NB4 (cell line): Measurements from ENCODE around the gene ESM1.
A peak's percentile ranks its signal among the peaks of the same experiment; 100 is the strongest.

Experiments used
- DNase-seq: peaks from one replicate; pipeline ENCODE4 v3.0.0; 2010; ENCODE audit warnings: low read depth
- H3K4me3 ChIP-seq: one replicate; pipeline ENCODE4 v1.5.1; 2011; ENCODE audit warnings: mild to moderate bottlenecking, low read depth, low read length, moderate library complexity
- MYC ChIP-seq: IDR thresholded peaks from 2 replicates; pipeline ENCODE4 v1.6.1; 2011; ENCODE audit warnings: low read depth, low read length
- POLR2A ChIP-seq: IDR thresholded peaks from 2 replicates; pipeline ENCODE4 v1.6.1; 2011; ENCODE audit warnings: mild to moderate bottlenecking; ENCODE audit not compliant: insufficient read length; ENCODE audit errors: extremely low read depth
- TF ChIP-seq, protein P1 (sequence below): IDR thresholded peaks from one replicate; pipeline ENCODE4 v1.5.1; 2012; ENCODE audit warnings: low read depth, low read length
- TF ChIP-seq, protein P2 (sequence below): IDR thresholded peaks from 2 replicates; pipeline ENCODE4 v1.6.1; 2011; ENCODE audit warnings: low read depth, low read length

The ESM1 gene

GRCh38 chr5:54956922-54957321 lies 28.5 kb downstream of the ESM1 start:
- DNase-seq = no peak

GRCh38 chr5:54947187-54947586 lies 38.2 kb downstream of the ESM1 start:
- DNase-seq = no peak
- TF ChIP-seq POLR2A = no peak
- H3K4me3 ChIP-seq = no peak overlapping the region

More at GRCh38 chr5:54956922-54957321, 28.5 kb downstream of the ESM1 start:
- TF ChIP-seq, protein P1, sequence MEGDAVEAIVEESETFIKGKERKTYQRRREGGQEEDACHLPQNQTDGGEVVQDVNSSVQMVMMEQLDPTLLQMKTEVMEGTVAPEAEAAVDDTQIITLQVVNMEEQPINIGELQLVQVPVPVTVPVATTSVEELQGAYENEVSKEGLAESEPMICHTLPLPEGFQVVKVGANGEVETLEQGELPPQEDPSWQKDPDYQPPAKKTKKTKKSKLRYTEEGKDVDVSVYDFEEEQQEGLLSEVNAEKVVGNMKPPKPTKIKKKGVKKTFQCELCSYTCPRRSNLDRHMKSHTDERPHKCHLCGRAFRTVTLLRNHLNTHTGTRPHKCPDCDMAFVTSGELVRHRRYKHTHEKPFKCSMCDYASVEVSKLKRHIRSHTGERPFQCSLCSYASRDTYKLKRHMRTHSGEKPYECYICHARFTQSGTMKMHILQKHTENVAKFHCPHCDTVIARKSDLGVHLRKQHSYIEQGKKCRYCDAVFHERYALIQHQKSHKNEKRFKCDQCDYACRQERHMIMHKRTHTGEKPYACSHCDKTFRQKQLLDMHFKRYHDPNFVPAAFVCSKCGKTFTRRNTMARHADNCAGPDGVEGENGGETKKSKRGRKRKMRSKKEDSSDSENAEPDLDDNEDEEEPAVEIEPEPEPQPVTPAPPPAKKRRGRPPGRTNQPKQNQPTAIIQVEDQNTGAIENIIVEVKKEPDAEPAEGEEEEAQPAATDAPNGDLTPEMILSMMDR = no peak
- H3K4me3 ChIP-seq = no peak overlapping the region

DNA sequence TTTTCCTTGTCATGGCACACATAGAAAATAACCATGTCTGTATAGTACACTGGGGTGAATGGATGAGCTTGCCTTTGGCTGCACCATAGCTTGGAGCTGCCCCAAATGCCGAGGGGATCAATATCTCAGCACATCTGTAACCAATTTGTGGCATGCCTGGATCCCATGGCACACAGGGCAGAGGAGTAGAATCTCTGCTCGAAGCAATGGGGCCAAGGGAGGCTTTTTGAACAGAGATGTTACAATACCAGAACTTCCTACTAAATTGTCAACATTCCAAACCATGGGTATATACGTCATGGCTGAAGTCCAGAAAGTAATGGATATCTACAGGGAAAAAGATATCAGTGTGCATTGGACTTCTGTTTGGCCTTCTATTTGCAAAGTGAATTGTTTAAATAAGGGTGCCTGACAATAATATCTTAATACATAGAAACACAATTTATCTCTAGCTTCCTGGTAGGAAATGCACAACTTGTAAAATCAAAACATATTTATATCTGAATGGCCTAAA lies 39.0 kb downstream of the ESM1 start:
- TF ChIP-seq, protein P2, sequence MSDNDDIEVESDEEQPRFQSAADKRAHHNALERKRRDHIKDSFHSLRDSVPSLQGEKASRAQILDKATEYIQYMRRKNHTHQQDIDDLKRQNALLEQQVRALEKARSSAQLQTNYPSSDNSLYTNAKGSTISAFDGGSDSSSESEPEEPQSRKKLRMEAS = no peak
- TF ChIP-seq, protein P1 = no peak
- TF ChIP-seq POLR2A (no peak), MYC (no peak)
- no peak overlapping the region for H3K4me3 ChIP-seq
- DNase-seq = no peak

GRCh38 chr5:54944364-54944763 lies 41.0 kb downstream of the ESM1 start:
- TF ChIP-seq MYC = no peak
- TF ChIP-seq, protein P1 = peak; percentile 49
- DNase-seq = peak; percentile 19
- no peak overlapping the region for H3K4me3 ChIP-seq

DNA sequence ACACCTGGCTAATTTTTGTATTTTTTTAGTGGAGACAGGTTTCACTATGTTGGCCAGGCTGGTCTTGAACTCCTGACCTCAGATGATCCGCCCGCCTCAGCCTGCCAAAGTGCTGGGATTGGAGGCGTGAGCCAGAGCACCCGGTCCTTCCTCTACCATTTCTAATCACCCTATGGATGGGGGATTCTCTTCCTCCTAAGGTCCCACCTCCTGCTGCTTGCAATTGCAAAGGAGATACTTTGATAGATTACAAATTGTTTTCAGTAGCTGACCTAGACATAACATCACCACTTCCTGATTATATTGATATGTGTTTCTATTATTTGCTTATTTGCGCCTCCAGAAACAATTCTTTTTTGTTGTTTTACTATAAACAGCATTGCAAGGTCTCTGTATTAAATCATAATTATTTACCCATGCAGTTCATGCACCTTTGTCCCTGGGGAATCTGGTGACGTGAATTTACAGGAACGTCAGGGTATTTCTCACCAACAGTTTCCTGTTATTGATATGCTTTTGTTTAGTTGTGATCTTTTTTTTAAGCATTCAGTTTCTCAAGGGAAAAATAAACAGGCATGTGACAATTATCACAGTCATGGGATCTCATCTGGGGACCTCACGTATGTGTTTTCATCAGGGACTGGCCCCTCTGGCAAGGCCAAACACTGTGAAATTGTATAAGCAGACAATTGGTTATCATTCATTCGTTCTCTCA lies 43.2 kb downstream of the ESM1 start:
- TF ChIP-seq POLR2A = no peak
- TF ChIP-seq, protein P2 = no peak
- TF ChIP-seq MYC = no peak
- TF ChIP-seq, protein P1 = no peak
- H3K4me3 ChIP-seq = no peak overlapping the region
- no peak for DNase-seq

DNA sequence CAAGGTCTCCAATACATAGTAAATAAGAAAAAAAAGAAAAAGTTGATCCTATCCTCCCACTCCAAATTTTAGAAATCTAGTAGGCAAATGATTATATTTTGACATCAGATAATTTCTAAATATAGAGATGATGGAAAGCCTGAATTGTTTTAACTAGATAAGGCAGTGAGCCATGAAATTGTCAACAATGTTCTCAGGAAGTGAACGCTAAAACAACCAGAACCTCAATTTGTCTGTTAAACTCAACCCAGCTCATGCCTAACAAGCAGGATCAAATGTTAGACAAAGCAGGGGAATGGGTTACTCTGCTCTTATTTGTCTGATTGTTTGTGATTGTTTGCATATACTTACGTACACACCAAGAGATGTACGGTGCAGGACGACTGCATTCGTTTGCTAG lies 49.2 kb downstream of the ESM1 start:
- no peak for TF ChIP-seq MYC
- no peak for TF ChIP-seq POLR2A
- TF ChIP-seq, protein P1 = no peak
- TF ChIP-seq, protein P2 = no peak
- DNase-seq = no peak
- H3K4me3 ChIP-seq = no peak overlapping the region
